ENCODE data around the gene FAM174B.

DNA sequence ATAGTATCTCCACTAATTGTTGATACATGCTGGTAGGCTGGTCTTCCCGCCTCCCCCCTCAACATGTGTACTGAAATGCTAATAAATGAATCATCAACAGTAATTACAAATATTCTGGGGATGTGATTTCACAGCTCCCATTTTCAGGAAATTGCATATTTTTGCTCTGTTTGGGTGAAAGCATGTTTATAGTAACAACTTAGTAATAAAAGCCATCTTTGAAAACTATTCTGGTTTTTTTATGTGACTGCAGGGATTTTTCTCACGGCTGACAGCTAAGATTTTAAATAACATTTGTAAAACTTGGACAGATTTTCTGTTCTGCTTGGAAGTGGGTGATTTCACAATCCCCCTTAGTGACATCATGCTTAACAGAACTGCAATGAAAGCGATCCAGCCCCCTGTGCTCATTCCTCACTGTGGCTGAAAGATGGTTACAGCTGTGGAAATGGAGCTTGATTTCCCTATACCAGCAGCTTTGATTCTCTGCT lies 25.6 kb upstream of the FAM174B start:
- TF ChIP-seq, protein P1, sequence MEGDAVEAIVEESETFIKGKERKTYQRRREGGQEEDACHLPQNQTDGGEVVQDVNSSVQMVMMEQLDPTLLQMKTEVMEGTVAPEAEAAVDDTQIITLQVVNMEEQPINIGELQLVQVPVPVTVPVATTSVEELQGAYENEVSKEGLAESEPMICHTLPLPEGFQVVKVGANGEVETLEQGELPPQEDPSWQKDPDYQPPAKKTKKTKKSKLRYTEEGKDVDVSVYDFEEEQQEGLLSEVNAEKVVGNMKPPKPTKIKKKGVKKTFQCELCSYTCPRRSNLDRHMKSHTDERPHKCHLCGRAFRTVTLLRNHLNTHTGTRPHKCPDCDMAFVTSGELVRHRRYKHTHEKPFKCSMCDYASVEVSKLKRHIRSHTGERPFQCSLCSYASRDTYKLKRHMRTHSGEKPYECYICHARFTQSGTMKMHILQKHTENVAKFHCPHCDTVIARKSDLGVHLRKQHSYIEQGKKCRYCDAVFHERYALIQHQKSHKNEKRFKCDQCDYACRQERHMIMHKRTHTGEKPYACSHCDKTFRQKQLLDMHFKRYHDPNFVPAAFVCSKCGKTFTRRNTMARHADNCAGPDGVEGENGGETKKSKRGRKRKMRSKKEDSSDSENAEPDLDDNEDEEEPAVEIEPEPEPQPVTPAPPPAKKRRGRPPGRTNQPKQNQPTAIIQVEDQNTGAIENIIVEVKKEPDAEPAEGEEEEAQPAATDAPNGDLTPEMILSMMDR (conservative IDR thresholded peaks at IDR 0.05; ENCODE audit: low read length) = no peak
- no peak for TF ChIP-seq EZH2phosphoT487 (IDR thresholded peaks at IDR 0.05; ENCODE audit: borderline replicate concordance)
